ENCODE measurements around the gene EVA1A.

EVA1A gene

DNA sequence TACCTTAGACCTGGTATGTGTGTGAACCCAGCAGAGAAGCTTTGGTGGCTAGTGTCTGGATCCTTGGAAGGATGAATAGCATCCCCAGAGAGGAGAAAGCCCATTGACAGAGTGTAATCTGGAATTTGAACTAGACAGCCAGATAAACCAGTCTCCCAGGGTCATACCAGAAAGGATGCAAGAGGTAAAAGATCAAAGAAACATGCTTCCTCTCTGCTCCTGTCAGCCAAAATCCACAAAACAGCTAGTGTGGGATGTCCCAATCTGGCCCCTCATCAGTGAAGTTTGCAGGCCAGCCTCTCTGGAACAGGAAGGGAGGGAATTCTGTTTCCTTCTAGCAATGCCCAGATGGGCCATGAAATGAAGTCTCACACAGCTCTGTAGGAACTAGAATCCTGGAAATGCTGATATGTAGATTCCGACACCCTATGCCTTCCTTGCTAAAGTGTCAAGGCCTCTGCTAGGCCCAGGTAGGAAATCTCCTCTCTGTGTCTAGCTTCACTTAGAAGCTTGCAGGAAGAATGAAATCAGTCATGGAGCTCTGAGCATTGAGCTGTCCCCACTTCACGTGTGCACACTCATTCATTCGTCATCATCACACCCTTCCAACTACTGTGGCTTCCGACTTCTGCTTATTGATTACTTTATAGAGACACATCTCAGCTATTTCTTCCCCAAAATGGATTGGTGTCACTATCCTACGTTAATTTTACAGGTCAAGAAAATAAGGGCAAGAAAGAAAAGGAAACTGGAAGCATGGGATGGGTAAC lies 38.0 kb downstream of the EVA1A start:
- in situ Hi-C loops (cut with HindIII; ENCODE audit: low sequenced_read_pairs), result loop anchor here (5.0 kb wide), 1 partner anchor 85 kb away; no protein-coding TSS in a partner anchor

- in situ Hi-C loops (cut with HindIII; ENCODE audit: low sequenced_read_pairs), result loop anchor here (5.0 kb wide), 1 partner anchor 86 kb away; no protein-coding TSS in a partner anchor
Measured at GRCh38 chr2:75521225-75521872, 39.4 kb downstream of the EVA1A start.

DNA sequence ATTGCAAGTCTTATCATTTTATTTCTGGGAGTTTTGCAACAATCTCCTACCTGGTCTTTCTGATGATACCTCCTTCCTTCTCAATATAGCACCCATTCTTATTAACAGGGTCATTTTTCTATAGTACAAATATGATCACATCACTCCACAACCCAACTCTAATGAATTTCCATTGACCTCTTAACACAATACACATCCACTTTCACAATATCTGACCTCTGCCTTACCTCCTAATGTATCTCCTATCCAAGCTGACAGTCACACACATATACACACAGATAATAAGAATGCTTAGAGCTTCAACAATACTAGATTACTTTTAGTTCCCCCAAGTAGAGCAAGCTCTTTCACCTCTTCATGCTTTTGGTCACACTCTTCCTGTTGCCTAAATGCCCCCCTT lies 40.9 kb downstream of the EVA1A start:
- in situ Hi-C loops (cut with HindIII; ENCODE audit: low sequenced_read_pairs), result loop anchor here (5.0 kb wide), 1 partner anchor 87 kb away; no protein-coding TSS in a partner anchor

- in situ Hi-C loops (cut with HindIII; ENCODE audit: low sequenced_read_pairs), result no loop called here
Measured at GRCh38 chr2:75518638-75519465, 41.9 kb downstream of the EVA1A start.

DNA sequence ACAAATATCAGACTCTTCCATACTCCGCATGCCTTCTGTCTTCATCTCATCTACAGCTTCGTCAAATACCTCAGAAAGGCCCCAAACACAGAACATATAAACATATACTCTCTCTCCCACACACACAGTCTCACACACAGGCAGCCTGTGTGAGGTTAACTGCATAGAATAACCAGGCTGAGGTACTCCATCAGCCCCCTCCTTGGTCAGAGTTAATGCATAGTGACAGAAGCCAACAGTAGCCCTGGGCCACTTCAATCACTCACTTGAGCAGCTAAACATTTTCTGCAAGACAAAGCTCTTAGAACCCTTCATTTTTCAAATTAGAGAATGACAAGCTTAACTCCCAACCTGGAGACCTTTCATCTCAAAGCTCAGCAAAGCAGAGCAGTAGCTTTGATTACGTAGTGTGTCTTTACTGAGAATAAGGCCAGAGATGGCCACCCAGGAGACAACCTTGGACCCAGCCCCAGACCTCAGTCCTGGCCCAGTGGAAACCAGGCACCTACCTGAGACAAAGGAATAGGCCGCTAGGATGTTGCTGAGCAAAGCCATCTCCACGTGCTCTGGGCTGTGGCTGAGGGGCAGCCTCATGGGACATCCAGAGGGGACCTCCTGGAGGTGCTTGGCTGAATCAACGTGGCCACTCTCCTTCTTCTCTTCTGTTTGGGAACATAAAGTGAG lies 43.0 kb downstream of the EVA1A start:
- in situ Hi-C loops (cut with HindIII; ENCODE audit: low sequenced_read_pairs), result no loop called here

GRCh38 chr2:75516378-75517360 lies 44.1 kb downstream of the EVA1A start:
- in situ Hi-C loops (cut with HindIII; ENCODE audit: low sequenced_read_pairs), result no loop called here

GRCh38 chr2:75515584-75516368 lies 45.0 kb downstream of the EVA1A start:
- in situ Hi-C loops (cut with HindIII; ENCODE audit: low sequenced_read_pairs), result no loop called here

- in situ Hi-C loops (cut with HindIII; ENCODE audit: low sequenced_read_pairs), result loop anchor here (5.0 kb wide), 1 partner anchor 51 kb away; no protein-coding TSS in a partner anchor
Measured at GRCh38 chr2:75513616-75514170, 47.0 kb downstream of the EVA1A start.

DNA sequence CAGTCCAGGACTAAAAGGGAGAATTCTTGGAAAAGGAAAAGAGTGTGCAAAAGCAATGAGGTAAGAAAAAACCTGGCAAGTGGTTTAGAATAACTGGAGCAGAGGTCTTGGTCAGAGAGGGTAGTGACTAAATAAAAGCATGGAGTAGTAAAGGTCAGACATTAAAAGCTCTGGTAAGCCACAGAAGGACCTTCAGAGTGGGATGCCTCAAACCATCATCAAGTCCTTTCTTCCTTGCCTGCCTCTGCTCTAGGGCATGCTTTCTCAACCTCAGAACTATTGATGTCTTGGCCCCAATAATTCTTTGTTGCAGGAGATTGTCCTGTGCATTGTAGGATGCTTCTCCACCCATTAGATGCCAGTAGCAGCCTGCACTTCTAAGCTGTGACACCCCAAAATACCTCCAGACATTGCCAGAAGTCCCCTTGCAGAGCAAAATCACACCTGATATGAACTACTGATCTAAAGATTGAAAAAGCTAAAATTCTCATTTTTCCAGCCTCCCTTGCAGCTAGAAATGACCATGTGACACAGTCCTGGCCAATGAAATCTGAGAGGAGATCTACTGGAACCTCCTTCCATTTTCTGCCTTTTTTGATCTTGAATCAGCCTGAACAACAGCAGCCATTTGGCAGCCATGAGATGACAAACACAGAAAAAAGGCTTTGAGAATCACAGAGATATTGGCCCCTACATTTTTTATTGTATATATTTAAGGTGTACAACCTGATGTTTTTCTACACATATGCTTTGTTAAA lies 48.1 kb downstream of the EVA1A start:
- in situ Hi-C loops (cut with HindIII; ENCODE audit: low sequenced_read_pairs), result loop anchor here (5.0 kb wide), 1 partner anchor 50 kb away; no protein-coding TSS in a partner anchor

DNA sequence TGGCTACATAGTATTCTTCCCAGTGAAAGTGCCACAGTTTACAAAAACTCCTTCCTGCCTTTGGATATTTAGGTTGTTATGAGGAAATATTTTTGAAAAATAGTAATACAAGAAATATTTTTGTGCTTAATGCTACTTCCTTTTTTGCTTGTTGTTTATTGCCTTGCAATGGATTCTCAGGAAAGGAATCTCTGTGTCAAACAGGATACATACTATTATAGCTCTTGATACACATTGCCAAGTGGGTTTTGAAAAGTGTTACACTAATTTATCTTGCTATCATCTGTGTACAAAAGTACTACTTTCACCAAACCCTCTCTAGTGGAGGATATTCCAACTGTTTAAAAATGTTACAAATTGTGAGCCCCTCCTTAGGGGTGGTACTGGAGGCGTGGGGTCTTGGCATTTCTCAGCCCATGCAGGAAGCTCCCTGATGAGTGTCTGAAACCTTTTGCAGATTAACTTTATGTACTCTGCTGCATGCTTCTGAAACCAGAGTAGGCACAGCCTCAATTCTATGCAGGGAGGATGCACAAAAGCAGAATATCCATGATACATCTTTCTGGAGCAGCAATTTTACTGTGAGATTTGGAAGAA lies 54.5 kb downstream of the EVA1A start:
- in situ Hi-C loops (cut with HindIII; ENCODE audit: low sequenced_read_pairs), result no loop called here

DNA sequence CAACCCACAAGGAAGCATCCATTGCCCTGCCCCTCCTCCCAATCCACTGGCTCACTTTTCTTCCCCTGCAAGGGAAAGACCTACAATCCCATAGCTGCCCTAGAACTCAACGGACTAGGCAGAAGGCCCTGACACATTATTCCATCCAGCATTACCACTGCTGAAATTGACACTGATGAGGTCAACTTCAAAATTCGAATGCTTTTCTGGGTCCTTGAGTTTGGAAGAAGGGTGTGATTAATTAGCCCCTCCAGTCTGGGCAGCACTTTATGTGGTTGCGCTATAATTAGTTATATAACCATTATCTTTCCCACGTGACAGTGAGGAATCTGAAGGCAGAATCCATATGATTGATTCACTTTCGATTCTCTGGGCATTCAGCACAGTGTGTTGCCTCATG lies 55.7 kb downstream of the EVA1A start:
- in situ Hi-C loops (cut with HindIII; ENCODE audit: low sequenced_read_pairs), result no loop called here

DNA sequence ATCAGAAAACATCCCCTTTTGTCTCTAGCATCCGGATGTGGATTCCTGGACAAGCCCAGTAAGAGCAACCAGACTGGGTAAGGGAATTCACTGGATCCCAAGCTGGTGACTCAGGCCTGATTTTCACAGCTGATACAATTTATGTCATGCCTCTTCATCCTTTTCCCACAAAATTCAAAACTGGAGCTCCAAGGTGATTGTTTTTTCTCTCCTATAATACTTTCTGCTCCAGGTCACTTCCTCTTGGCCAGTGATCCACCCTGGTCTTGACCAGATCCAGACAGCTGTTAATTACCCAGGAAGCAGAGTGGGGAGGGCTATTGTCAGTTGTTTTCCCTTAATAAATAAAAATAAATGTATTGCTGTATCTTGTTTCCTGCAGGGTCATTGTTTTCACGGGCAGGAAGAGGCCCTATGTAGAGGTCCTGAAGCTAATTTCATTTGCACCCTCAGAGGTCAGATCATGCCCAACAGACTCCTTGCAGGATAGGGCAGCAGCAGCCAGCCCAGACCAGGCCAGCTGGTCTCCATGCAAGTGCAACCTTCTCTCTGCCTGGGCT lies 57.6 kb downstream of the EVA1A start:
- in situ Hi-C loops (cut with HindIII; ENCODE audit: low sequenced_read_pairs), result no loop called here

DNA sequence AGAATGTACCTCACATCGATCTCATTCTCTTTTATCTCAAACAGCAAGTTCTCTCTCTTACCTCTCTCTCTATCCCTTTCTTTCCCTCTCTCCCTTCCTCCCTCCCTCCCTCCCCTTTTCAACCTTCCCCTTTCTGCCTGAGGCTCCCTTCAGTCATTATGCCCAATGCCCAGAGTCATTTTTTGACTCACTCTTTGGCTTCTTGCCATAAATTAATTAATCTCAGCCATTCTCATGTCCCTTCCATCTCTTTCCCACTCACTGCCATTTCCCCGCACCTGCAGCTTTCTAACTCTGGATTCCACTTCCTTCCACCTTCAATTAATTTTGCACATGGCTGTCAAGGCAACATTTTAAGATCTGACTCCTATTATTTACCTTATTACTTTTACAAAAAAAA lies 60.1 kb downstream of the EVA1A start:
- in situ Hi-C loops (cut with HindIII; ENCODE audit: low sequenced_read_pairs), result no loop called here

GRCh38 chr2:75499534-75499933 lies 61.2 kb downstream of the EVA1A start:
- in situ Hi-C loops (cut with HindIII; ENCODE audit: low sequenced_read_pairs), result no loop called here

- in situ Hi-C loops (cut with HindIII; ENCODE audit: low sequenced_read_pairs), result no loop called here
Measured at GRCh38 chr2:75498907-75499306, 61.8 kb downstream of the EVA1A start.

DNA sequence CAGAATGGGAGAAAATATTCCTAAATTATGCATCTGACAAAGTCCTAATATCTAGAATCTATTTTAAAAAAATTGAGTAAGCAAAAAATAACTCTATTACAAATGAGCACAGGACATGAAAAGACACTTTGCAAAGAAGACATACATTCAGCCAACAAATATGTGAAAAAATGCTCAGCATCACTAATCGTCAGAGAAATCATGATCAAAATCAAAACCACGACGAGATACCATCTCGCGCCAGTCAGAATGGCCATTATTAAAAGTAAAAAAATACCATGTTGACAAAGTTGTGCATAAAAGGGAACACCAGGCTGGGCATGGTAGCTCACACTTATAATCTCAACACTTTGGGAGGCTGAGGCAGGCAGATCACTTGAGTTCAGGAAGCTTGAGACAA lies 63.5 kb downstream of the EVA1A start:
- in situ Hi-C loops (cut with HindIII; ENCODE audit: low sequenced_read_pairs), result no loop called here

GRCh38 chr2:75495862-75496261 lies 64.9 kb downstream of the EVA1A start:
- in situ Hi-C loops (cut with HindIII; ENCODE audit: low sequenced_read_pairs), result no loop called here

All from endothelial cell of hepatic sinusoid (primary cell).